ENCODE measurements around the gene MACROH2A1.

DNA sequence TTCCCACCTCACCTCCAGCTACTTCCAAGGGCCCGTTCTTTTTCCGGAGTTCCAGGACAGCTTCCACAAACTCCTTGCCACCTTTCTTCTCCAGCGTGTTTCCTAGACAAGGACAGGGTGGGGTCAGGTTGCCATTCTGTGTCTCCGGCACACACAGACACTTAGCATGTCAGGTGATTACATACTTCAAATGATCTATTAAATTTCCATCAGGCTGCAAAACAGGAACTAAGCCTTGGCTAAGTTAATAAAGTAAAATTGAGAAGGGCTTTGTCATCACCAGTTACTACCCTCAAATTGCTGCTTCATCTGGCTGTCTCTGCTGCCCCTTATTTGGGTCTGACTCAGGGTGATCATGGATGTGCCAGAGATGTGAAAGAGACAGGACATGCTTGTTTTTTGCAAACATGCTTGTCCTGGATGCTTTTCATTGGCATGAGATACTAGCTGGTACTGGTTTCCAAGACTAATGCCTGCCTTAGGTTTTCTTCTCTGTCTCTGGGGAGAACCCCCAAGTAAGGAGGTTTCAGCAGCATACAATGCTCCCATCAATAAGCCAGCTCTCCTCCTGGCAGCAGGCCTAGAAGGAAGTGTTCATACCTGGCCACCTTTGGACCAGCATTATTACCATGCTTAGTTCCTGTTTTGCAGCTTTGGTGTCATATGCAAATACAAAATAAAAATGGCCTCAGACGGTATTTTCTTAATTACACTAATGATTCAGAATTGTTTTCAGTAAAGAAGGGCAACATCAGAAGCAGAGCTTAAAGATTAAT, 52.9 kb downstream of the MACROH2A1 start:
- TF ChIP-seq POLR2A (IDR thresholded peaks at IDR 0.05; ENCODE audit: low read length) (no peak), GATA1 (IDR thresholded peaks at IDR 0.05; ENCODE audit: low read depth, low read length) (no peak)
